K562 (cell line): Measurements from ENCODE around the gene BAIAP2L2. TPM values are rescaled to one million over a fixed set of nuclear protein-coding genes. Genes with fewer than 3 reads are reported as not detected.

Experiments
- ATAC-seq: fragments of 200-7000 bp; cut with Tn5 transposase; 3 replicates; pipeline ENCODE4 v1.9.1; 2020; ENCODE audit warnings: moderate library complexity
- BruUV-seq: library from RNA; stranded (reverse); fragments of 400-500 nt; replicated peaks from 2 replicates; lab custom pipeline; 2021; lab: Mats Ljungman, UMichigan
- CTCF ChIA-PET: fragments of 300-600 bp; formaldehyde crosslinking; extraction: SDS; loops from one replicate; lab custom pipeline; 2021; ENCODE audit warnings: low intra/inter-chr PET ratio; lab: Yijun Ruan, JAX
- POLR2A ChIA-PET: fragments of 300-600, 350-650 bp; sonication (Branson Sonifier 250); formaldehyde crosslinking; extraction: SDS; loops from one replicate; lab custom pipeline; 2021; ENCODE audit warnings: antibody characterized with exemption, inconsistent platforms; lab: Yijun Ruan, JAX
- DNase-seq, 4 experiments: peaks; one replicate each; pipeline versions ENCODE4 v3.0.0 to v3.0.0-alpha.2; 2011 to 2018; ENCODE audit warnings: low spot score in 3 of 4, mixed read lengths in 3 of 4; ENCODE audit errors: extremely low read depth in 1 of 4
- FAIRE-seq: peaks from 2 replicates; lab custom pipeline; 2011; peaks lifted over from hg19 to GRCh38; lab: Jason Lieb, UNC
- H2AFZ ChIP-seq: 2 replicates; pipeline ENCODE4 v1.6.0; 2011; ENCODE audit warnings: low read depth, low read length, control low read depth, inconsistent platforms
- H3K27ac ChIP-seq: fragments of 200-600 bp; 3 replicates; pipeline ENCODE4 v1.8.0; 2011; ENCODE audit warnings: low read depth, mild to moderate bottlenecking, control low read depth, inconsistent platforms, low read length, moderate library complexity, mixed read lengths; ENCODE audit errors: extremely low read depth
- H3K27me3 ChIP-seq, 2 experiments: fragments of 300-600 bp in 1 of 2; 2 replicates in 1 of 2; 3 replicates in 1 of 2; pipeline versions ENCODE4 v1.6.0 to v1.8.0; 2011; ENCODE audit warnings: inconsistent platforms in 2 of 2, low read length in 2 of 2, mild to moderate bottlenecking in 1 of 2, mixed read lengths in 1 of 2, moderate library complexity in 1 of 2; ENCODE audit not compliant: control insufficient read depth in 2 of 2, insufficient read depth in 2 of 2
- H3K36me3 ChIP-seq: fragments of 300-600 bp; 3 replicates; pipeline ENCODE4 v1.8.0; 2011; ENCODE audit warnings: mild to moderate bottlenecking, low read length, inconsistent platforms; ENCODE audit not compliant: control insufficient read depth, insufficient read depth
- H3K4me1 ChIP-seq, 2 experiments: fragments of 200-600 bp in 1 of 2; replicated peaks in 1 of 2; 2 replicates in 1 of 2; 3 replicates in 1 of 2; pipeline versions ENCODE4 v1.5.1 to v1.8.0; 2011; ENCODE audit warnings: inconsistent platforms in 2 of 2, low read length in 2 of 2, mild to moderate bottlenecking in 1 of 2, mixed read lengths in 1 of 2, moderate library complexity in 1 of 2; ENCODE audit not compliant: control insufficient read depth in 2 of 2, insufficient read depth in 2 of 2
- H3K4me2 ChIP-seq: 2 replicates; pipeline ENCODE4 v1.6.1; 2011; ENCODE audit warnings: low read length, control low read depth, inconsistent platforms, mixed read lengths; ENCODE audit not compliant: insufficient read depth
- H3K4me3 ChIP-seq: fragments of 200-600 bp; sonication (generic), shearing (Covaris generic); 2 replicates; pipeline ENCODE4 v1.5.1; 2016; ENCODE audit warnings: control low read depth, inconsistent platforms
- H3K79me2 ChIP-seq: fragments of 200-600 bp; 3 replicates; pipeline ENCODE4 v1.8.0; 2011; ENCODE audit warnings: low read length, inconsistent platforms; ENCODE audit not compliant: control insufficient read depth, insufficient read depth
- H3K9ac ChIP-seq, 2 experiments: 2 replicates each; pipeline versions ENCODE4 v1.6.0 to v1.6.1; 2011; ENCODE audit warnings: low read depth in 2 of 2, low read length in 2 of 2, control low read depth in 1 of 2, inconsistent platforms in 1 of 2, mild to moderate bottlenecking in 1 of 2, mixed read lengths in 1 of 2; ENCODE audit not compliant: insufficient read depth in 1 of 2
- H3K9me1 ChIP-seq: one replicate; pipeline ENCODE4 v1.6.0; 2011; ENCODE audit warnings: inconsistent platforms, mild to moderate bottlenecking, low read length, moderate library complexity; ENCODE audit not compliant: control insufficient read depth, insufficient read depth
- H3K9me3 ChIP-seq: replicated peaks from 2 replicates; pipeline ENCODE4 v1.5.1; 2011; ENCODE audit warnings: low read depth, low read length, inconsistent platforms; ENCODE audit not compliant: control insufficient read depth, insufficient read depth
- H4K20me1 ChIP-seq: replicated peaks from 2 replicates; pipeline ENCODE4 v1.6.1; 2011; ENCODE audit warnings: low read length, inconsistent platforms, mixed read lengths; ENCODE audit not compliant: control insufficient read depth, insufficient read depth
- CBFA2T2 ChIP-seq: fragments of 450-650 bp; conservative IDR thresholded peaks from 2 replicates; pipeline ENCODE4 v1.6.1; 2017; ENCODE audit warnings: mild to moderate bottlenecking
- GATA2 ChIP-seq: sonication (generic); formaldehyde crosslinking; IDR thresholded peaks from 2 replicates; pipeline ENCODE4 v1.4.0; 2020; ENCODE audit warnings: mild to moderate bottlenecking, missing genetic modification reagents
- ILF3 ChIP-seq: fragments of 450-650 bp; IDR thresholded peaks from 2 replicates; pipeline ENCODE4 v1.6.1; 2018; ENCODE audit warnings: antibody characterized with exemption, mild to moderate bottlenecking, moderate library complexity, borderline replicate concordance
- RCOR1 ChIP-seq, 2 experiments: IDR thresholded peaks; 2 replicates each; pipeline ENCODE4 v1.6.1; 2012; ENCODE audit warnings: low read depth in 2 of 2, low read length in 2 of 2, borderline replicate concordance in 1 of 2, improper control_type of control experiment in 1 of 2
- SMARCC2 ChIP-seq: fragments of 450-650 bp; IDR thresholded peaks from 2 replicates; pipeline ENCODE4 v1.6.1; 2017; ENCODE audit warnings: antibody characterized with exemption, moderate library complexity, mild to moderate bottlenecking, low read depth
- SPI1 ChIP-seq: IDR thresholded peaks from 2 replicates; pipeline ENCODE4 v1.6.1; 2011; ENCODE audit warnings: low read depth, low read length, control low read depth, borderline replicate concordance
- TSC22D4 ChIP-seq: fragments of 450-650 bp; IDR thresholded peaks from 2 replicates; pipeline ENCODE4 v1.6.1; 2016; ENCODE audit warnings: missing genetic modification characterization, missing biosample characterization, control low read depth
- ZNF165 ChIP-seq: fragments of 250-450 bp; sonication (Bioruptor Pico); IDR thresholded peaks from 2 replicates; pipeline ENCODE4 v1.4.0; 2020; ENCODE audit warnings: borderline replicate concordance
- ZNF695 ChIP-seq: fragments of 450-650 bp; formaldehyde crosslinking; IDR thresholded peaks from 2 replicates; pipeline ENCODE4 v1.4.0; 2020; ENCODE audit warnings: mild to moderate bottlenecking, moderate library complexity
- WGBS: fragments of 100-300 bp; shearing (Covaris generic); methylation state at CpG from one replicate; pipeline ENCODE4 v1.1.6; 2016; ENCODE audit warnings: low coverage, mixed read lengths; ENCODE audit not compliant: insufficient coverage; ENCODE audit errors: missing lambda C conversion rate; 5-methylcytosine and 5-hydroxymethylcytosine counted together
- in situ Hi-C: fragments of 300-500 bp; cut with MboI; formaldehyde crosslinking; loops from 4 replicates; pipeline ENCODE4 v1.15.0; 2018; ENCODE audit warnings: inconsistent platforms, mixed read lengths
- intact Hi-C: fragments of 100-400 bp; cut with micrococcal nuclease; formaldehyde crosslinking; loops from 2 replicates; pipeline ENCODE4 v1.14.2; 2022
- polyA plus RNA-seq, 8 experiments: library from polyadenylated mRNA; depleted of rRNA in 4 of 8; stranded (reverse) in 5 of 8; unstranded in 3 of 8; fragments of >200 nt; fragmentation: Nextera tagmentation in 2 of 8; fragmentation: Illumina TruSeq in 1 of 8; extraction: Ambion mirVana in 2 of 8; extraction: Trizol in 1 of 8; gene quantifications; 2 replicates each; pipeline versions ENCODE4 v1.2.1 to v1.2.3, GENCODE V29; 2011 to 2014; ENCODE audit warnings: inconsistent platforms in 1 of 8, missing spikeins in 1 of 8
- total RNA-seq, 7 experiments: library from RNA; depleted of rRNA in 6 of 7; stranded (reverse); fragments of >200 nt in 6 of 7; fragmentation: Illumina TruSeq in 2 of 7; extraction: Trizol in 2 of 7; gene quantifications; 2 replicates each; pipeline versions ENCODE4 v1.2.1 to v1.2.3, GENCODE V29; 2011 to 2021; ENCODE audit warnings: low replicate concordance in 1 of 7

The BAIAP2L2 gene
- total and polyA plus RNA-seq, 9 of the 15 experiments (the other 6 are each of a cell fraction or from before 2014, with no cell fraction given), result 0.04 to 0.22 (median 0.07) TPM; not detected in 4

GRCh38 chr22:38142606-38143005 lies 32.1 kb upstream of the BAIAP2L2 start:
- Histone ChIP-seq H4K20me1 (0 out of 2 replicates have a peak, but pooled peaks cover 3% of the 10 kb centered on the region), H3K4me1 (peaks cover 21 to 32% of the 10 kb centered on the region in 2 experiments; a peak in 4 of 5 replicates), H3K27me3 (no peaks in the 10 kb centered on the region), H3K9me1 (no peaks in the 10 kb centered on the region), H3K9me3 (no peaks in the 10 kb centered on the region), H2AFZ (no peak overlapping the region), H3K79me2 (no peaks in the 10 kb centered on the region), H3K4me2 (peak overlapping the region; percentile 59), H3K9ac (0 out of 4 replicates have a peak overlapping the region, but pooled peaks have one; percentile 1 to 86), H3K36me3 (no peaks in the 10 kb centered on the region), H3K4me3 (no peak overlapping the region), H3K27ac (peak overlapping the region; percentile 66)
- ATAC-seq (no peak), DNase-seq (no peak), FAIRE-seq (no peak)
- WGBS, result 38% methylated on average over 5 of the region's 5 CpGs
- ChIA-PET CTCF (no interaction called here), POLR2A (interaction anchor here (0.6 to 2.8 kb wide), 5 partner anchors 12 to 157 kb away, joined by 3 to 9 read pairs (median 3); partner anchors contain the start of gene MAFF)
- in situ Hi-C loops (no loop called here), intact Hi-C loops (loop anchor here (2.0 kb wide), 1 partner anchor 38 kb away; the partner anchor contains the start of gene PLA2G6)
- TF ChIP-seq TSC22D4, result no peak
- peak; percentile 78 for TF ChIP-seq SPI1
- no TSS peak for BruUV-seq

GRCh38 chr22:38141217-38141973 lies 30.9 kb upstream of the BAIAP2L2 start:
- in situ Hi-C loops, result no loop called here
- H3K4me2 ChIP-seq, result peak overlapping the region; percentile 62
- no peaks in the 10 kb centered on the region for H3K27me3 ChIP-seq
- no peaks in the 10 kb centered on the region for H3K79me2 ChIP-seq
- FAIRE-seq (peak; percentile 81), DNase-seq (peak; percentile 58 to 69 (median 66)), ATAC-seq (peak; percentile 61)
- ChIA-PET CTCF (no interaction called here), POLR2A (interaction anchor here (0.6 kb wide), 1 partner anchor 404 kb away, joined by 3 read pairs; no protein-coding TSS in a partner anchor)
- peak overlapping the region; percentile 56; the same call in 1 of the 2 replicates for H2AFZ ChIP-seq
- BruUV-seq, result no TSS peak
- no peaks in the 10 kb centered on the region for H3K36me3 ChIP-seq
- H3K9me1 ChIP-seq, result no peaks in the 10 kb centered on the region
- no peak overlapping the region for H3K4me3 ChIP-seq
- H3K27ac ChIP-seq, result peak overlapping the region; percentile 33; the same call in 1 of the 3 replicates
- peak overlapping the region in 1 of 2 experiments; percentile 79; a peak in 2 of 4 replicates for H3K9ac ChIP-seq
- 0 out of 2 replicates have a peak, but pooled peaks cover 3% of the 10 kb centered on the region for H4K20me1 ChIP-seq
- no peaks in the 10 kb centered on the region for H3K9me3 ChIP-seq
- WGBS, result 32% methylated on average over 14 of the region's 16 CpGs
- intact Hi-C loops, result no loop called here
- peaks cover 21 to 32% of the 10 kb centered on the region in 2 experiments; a peak in 4 of 5 replicates for H3K4me1 ChIP-seq
- TF ChIP-seq ZNF695 (CRISPR knock-in tag) (no peak), RCOR1 (IDR thresholded peaks at IDR 0.05; ENCODE audit: borderline replicate concordance in 1 of 2, low read depth in 2 of 2, low read length in 2 of 2) (0 out of 4 replicates have a peak, but pooled peaks of 1 of the 2 experiments have one; percentile 34), SMARCC2 (no peak), ILF3 (no peak), CBFA2T2 (peak; percentile 45), ZNF165 (CRISPR knock-in tag) (no peak), GATA2 (CRISPR knock-in tag) (no peak)
